HG02884 (cell line): ENCODE data around the gene GPR132.

Source experiments
- ATAC-seq: cut with Tn5 transposase; IDR thresholded peaks from one replicate; pipeline ENCODE4 v1.9.1; 2021; ENCODE audit warnings: mild to moderate bottlenecking, moderate library complexity; ENCODE audit not compliant: unreplicated experiment

GPR132 gene

DNA sequence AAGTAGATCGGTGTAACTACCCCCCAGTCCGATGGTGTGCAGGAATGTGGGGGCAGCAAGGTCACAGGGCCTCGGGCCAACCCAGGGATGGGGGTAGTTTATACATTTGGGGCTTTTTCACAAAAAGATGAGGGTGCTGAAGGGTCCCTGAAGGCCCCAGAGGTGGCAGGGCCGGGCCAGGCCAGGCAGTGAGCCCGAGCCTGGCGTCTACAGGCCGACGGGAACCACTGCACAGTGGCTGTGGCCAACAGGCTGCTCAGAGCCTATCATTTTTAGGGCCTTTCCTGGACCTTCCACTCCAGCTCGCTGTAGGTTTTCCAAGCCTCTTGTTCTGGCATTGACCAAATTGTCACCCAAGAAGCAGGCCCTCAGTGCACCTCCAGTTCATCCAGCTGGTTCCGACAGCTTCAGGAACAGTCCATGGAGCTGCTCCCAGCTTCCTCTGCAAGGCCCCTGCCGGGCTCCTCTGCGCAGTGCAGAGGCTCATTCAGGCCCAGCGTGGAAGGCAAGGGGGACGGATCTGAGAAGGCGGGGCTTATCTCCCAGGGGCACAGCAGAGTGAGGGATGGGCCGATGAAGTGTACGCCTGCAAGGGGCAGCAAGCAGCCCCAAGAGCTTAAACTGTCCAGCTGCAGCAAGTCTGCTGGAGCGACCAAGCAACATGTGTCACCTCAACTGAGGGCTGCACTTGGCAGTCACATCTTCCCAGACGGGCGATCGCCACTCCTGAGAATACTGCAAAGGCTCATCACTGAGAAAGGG lies 58.2 kb downstream of the GPR132 start:
- ATAC-seq, result no peak

DNA sequence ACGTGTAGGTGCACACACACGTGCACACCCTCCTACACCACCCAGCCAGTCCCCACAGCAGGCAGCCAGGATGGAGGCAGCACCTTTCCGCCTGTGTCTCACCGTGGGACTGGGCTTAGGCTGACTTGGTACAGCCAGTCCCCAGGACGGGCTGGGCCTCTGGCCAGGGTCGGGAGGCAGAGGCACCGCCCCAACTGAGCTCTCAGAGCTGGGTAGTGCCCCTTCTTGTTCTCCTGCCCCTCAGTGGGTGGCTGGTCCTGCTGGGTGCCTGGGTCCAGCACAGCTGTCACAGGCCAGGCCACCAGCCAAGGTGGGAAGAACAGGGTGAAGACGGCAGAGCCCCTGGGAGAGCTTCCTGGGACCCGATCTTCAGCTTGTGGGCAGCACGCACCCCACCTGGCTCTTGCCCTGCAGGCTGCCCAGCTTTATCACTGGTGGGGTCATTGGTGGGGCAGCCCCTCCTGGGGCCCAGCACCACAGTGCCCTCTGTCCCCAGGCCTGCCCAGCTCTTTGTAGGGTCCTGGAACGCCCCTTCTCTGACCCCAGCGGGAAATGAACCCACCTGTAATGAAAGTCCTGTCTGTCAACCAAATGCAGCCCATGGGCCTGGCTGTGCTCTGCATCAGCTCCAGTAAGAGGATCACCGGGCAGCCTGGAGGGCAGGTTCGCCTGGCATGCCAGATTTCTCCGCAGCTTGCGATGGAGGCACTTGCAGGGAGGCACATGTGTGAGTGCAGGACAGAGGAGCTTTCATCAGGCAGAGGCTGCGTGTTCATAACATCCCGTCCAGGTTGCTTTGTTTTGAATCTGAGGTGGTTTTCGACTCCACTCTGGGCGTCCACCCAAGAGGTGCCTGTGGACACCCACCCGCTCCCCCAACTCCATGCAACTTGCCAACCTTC lies 59.0 kb downstream of the GPR132 start:
- ATAC-seq, result no peak

DNA sequence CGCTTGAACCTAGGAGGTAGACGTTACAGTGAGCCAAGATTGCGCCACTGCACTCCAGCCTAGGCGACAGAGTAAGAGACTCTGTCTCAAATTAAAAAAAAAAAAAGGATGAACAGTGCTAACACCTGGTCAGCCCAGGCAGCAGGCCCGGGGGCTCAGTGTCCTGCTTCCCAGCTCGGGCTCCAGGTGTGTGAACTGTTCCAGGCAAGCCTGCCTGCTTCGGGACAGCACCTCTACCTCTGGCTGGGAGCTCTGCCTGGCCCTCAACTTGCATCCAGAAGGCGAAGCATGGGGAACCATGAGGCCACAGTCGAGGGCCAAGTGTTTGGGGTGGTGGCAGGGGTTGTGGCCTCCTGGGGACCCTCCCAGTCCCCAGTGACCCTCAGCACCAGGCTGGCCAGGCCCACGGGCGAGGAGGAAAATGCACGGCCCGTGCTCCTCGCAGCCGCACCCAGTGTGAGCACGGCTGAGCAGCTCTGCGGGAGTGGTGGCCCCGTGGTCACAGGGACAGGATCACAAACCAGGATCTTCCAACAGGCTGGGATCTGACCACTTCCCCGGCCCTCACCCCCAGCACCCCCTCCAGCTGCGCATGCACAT lies 59.8 kb downstream of the GPR132 start:
- ATAC-seq, result no peak
